ENCODE data around the gene NKAIN2.
"Not testable (repeated sequence)": the region's sequence is repeated elsewhere in the genome, so short reads cannot be mapped to it uniquely, and the experiment has no call there.

NKAIN2 gene

GRCh38 chr6:124356276-124356810 is 552.7 kb downstream of the NKAIN2 start:
- DNase-seq: no peak

DNA sequence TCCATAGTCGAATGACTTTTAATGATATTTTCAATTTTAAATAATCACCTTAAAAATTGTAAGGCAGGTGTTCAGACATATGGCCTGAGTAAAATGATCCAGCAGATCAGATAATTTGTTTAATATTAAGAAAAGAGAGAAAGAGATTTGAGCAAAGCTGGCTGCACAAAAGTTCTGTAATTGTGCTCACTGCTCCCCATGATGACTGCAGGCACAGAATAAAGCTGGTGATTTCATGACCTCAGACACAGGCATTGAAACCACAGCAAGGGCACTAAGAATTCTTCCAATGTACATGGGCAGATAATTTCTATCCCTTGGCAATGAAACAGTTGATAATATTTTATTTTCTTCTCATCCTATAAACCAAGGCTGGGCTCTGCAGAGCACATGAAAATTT is 553.1 kb downstream of the NKAIN2 start:
- no peak for DNase-seq

DNA sequence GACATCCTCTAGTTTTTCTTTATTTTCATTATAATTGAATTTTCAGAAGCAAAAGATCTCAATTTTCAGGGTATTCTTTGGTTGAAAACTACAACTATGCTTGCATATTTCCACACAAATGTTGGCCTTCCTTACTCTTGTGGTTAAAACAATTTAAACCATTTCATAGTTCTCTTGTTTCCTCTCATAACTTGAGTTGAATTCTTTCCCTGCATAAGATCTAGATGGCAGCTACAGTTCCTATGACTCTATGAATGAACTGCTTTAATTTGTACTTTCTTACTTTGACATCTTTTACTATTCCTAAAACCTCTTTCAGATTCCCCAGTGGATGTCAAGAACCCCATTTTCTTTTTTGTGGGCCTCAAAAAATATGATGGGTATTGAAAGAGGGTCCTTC is 564.5 kb downstream of the NKAIN2 start:
- DNase-seq: no peak

DNA sequence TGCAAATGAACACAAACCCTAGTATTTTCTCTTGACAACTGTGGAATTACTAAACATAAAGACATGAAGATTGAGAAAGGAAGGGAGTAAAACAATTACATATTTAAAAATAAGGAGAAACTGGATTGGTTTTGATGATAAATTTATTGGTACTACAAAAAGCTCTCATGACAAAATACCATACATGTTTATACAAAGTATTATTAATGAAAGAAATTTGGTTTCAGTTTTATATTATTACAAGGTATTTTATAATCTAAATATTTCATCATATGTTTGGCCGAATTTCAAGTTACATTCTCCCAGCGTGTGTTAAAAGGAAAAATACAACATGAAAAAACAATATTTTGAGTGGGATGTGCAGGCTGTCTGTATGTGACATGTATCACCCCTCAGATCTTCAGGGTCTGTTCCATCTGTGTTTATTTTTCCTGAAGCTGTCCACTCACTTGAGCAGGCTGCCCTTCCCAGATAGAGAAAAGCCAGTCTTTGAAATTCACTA is 568.4 kb downstream of the NKAIN2 start:
- DNase-seq: no peak

DNA sequence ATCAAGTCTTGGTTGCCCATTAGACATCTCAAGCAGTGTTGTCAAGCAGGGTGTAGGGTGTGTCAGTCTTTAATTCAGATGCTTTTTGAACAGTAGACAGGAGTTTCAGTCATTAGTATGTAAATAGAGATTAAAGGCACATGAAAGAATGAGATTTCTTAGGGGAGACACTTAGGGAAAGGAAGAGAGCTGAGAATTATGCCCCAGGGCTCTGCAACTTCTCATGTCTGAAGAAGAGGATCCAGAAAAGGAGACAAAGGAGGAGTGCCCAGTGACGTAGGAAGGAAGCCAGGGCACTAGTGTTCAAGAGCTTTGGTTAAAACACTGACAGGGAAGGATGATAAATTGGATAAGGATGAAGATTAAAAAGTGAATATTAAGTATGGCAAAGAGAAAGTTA is 569.7 kb downstream of the NKAIN2 start:
- DNase-seq: no peak

DNA sequence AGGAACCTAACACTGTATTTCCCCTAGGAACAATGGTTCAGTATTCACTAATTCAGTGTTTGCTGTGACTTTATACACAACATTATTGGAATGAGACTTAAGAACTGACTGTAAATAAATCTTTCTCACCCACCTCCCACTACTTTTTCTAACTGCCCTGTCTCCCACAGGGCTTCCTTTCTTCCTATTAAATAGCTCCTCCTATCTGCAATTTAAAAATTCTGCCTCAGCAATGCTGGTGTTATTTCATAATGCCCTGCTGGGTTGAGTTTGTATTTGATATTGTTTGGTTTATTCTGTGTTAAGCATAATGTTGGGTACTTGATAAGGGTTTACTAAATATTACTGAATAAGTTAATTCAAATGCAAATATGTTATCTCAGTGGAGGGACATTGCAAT is 585.5 kb downstream of the NKAIN2 start:
- no peak for DNase-seq

- DNase-seq: no peak
Observed at GRCh38 chr6:124393536-124393935, 589.9 kb downstream of the NKAIN2 start.

DNA sequence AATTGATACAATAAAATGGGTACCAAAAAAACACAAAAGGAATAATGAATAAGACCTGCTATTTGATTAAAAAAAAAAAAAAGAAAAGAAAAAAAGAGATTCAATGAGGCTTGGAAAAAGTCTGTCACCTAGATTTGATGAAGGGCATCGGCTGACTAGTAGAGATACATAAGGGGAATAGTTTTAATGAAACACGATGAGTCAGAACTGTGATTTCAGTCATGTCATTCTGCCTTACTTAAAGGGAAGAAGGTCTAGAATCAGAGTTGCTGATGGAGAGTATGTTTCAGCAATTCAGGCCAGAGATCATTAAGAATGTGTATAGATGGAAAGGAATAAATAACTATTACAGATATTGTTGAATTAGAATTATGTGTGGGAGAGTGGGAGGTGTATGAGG is 592.7 kb downstream of the NKAIN2 start:
- no peak for DNase-seq

GRCh38 chr6:124400261-124400999 is 596.8 kb downstream of the NKAIN2 start:
- no peak for DNase-seq

- not testable (repeated sequence) for DNase-seq
Observed at GRCh38 chr6:124410425-124410824, 606.8 kb downstream of the NKAIN2 start.

GRCh38 chr6:124412657-124413056 is 609.0 kb downstream of the NKAIN2 start:
- not testable (repeated sequence) for DNase-seq

DNA sequence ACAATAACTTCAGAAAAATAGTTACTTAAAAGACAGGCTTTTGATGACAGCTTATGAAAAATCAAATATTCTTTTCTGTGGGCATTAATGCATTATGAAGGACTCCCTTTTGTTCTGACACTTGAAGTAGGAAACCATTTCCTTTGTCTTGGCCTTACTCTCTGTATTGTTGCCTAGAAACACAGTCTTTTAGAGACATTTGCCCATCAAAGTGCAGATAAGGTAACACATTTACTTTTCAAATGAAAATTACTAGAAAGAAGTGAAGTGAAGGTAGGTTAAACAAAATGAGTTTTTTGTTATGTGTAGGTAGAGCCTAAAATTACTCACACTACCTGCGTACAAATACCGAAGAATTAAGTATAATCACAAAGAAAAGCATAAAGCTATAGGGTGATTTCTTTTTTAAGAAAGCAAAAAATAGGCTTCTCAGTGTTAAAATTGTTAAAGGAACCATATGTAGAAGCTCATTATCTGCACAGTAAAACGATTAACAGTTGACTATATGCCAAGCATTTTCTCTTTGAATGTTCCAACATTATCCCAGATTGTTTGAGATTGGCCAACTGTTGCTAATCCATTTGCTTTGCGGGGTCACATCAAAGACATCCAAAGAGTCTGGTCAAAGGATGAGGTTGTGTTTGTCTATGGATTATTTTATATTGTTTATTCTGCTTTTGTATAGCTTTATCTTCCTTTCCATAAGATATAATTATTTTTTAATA is 616.6 kb downstream of the NKAIN2 start:
- no peak for DNase-seq

GRCh38 chr6:124423621-124424020 is 620.0 kb downstream of the NKAIN2 start:
- no peak for DNase-seq

DNA sequence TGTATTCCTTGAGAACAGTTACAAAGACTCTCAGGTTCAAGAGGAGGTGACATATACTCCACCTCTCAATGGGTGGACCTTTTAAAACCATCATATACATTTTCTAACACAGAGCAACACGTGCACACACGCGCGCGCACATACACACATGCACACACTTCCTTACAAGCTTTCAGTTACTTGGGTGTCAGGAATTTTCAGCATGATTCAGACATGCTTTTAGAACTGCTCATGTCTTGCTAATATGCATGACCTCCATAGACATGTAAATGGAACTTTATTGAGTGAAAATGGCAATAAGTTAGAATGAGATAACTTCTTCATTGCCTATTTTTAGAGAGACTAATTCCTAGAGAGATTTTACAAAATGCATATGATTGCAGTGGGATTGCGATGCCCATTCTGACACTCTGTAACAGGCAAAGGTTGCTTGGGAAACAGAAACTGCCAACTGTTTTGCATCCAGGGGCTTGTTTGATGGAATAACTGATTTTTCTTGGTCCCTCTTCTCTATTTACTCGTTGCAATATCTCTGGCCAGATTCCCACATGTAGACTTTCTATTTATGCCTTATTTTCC is 627.2 kb downstream of the NKAIN2 start:
- DNase-seq: no peak

- no peak for DNase-seq
Observed at GRCh38 chr6:124432620-124433019, 629.0 kb downstream of the NKAIN2 start.

DNA sequence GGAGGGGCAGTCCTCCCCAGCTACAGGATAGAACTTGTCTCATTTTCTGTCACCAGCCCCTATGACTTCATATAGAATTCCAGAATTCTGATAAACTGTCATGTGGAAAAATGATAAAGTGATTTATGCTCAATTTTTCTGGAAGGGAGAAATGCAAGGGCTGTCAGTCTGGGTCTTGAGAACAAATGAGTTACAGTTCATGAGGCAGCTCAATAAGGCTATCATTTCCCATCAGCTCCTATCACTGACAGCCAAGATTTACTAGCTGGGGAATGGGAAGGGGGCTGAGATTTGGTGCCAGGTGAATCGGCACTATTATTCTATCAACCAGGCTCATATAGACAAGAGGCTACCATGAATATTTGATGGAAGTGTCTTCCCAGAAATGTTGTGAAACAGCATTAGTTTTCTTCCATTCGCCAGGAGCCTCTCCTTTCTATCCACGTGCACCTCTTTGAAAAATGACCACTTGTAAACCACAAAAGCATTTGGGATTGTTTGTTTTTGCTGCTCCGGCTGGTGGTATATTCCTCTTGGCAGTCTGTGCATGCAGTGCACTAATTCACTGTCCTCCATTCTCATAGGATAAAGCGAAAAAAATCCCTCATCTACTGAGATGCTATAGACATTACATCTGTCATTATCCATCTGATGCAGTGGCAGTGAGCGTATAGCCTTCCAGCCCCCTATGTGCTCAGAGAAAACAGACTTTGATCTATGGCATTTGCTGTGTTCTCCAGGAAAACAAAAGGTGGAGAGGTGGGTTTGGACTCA is 629.9 kb downstream of the NKAIN2 start:
- DNase-seq: no peak

- DNase-seq: no peak
Observed at GRCh38 chr6:124434421-124434820, 630.8 kb downstream of the NKAIN2 start.

- no peak for DNase-seq
Observed at GRCh38 chr6:124436803-124437202, 633.1 kb downstream of the NKAIN2 start.

DNA sequence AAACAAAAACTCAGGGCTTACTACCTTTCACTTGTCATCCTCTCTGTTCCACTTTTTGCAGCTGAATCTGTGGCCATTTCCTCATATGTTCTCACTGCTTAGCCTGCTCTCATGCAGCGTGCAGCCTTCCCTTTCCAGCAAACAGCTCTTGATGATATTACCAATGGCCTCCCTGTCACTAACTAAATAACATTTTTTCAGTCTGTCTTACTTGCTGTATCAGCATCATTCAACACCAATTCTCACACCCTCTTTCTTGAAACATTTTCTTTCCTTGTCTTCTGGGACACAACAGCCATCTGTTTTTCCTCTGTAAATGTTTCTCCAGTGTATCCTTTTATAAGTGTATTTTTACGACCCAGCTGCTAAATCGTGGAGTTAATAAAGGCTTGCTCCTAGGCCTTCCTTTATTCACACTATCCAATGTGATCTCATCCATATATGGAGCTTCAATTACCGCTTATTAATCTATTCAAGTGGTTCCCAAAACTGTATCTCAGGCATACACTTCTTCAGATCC is 634.9 kb downstream of the NKAIN2 start:
- no peak for DNase-seq

DNA sequence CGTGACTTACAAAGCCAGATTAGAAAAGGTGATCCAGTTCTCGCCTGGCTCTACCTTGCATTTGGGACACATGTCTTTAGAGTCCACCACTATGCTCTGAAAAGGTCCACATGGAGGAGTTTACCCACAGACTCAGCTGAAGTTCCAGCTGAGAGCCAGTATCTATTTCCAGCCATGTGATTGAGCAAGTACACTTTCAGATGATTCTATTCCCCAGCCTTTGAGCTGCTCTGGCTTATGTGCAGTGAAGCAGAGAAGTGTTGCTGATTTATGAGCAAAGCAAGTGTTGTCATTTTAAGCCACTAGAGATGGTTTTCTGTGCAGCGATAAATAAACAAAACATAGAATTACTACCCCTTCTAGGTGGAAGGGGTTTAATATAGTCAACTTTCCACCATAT is 637.8 kb downstream of the NKAIN2 start:
- DNase-seq: no peak

DNA sequence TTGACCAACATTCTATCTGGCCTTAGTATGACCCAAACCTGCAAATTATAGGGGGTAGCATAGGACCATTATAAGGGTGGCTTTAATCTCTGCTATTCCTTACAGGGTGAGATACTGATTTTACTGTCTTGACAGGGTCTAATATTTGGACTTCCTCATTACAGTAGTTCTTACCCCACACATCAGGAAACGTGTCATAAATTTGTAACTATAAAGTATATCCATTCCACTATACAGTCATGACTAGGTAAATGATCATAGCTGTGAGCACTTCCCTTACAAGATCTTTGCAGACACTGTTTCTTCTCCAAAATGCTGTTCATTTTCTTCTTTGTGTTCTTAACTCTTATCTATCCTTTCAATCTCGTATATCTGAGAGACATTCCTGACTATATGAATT is 639.9 kb downstream of the NKAIN2 start:
- DNase-seq: no peak

GRCh38 chr6:124445581-124445980 is 641.9 kb downstream of the NKAIN2 start:
- no peak for DNase-seq

- DNase-seq: no peak
Observed at GRCh38 chr6:124446961-124447360, 643.3 kb downstream of the NKAIN2 start.
